HepG2 (cell line): Measurements from ENCODE around the gene ANKRD11. TPM values are rescaled to one million over a fixed set of nuclear protein-coding genes. Genes with fewer than 3 reads are reported as not detected.
A peak's percentile ranks its signal among the peaks of the same experiment; 100 is the strongest.

Source experiments
- ARNTL ChIP-seq: sonication (generic); formaldehyde crosslinking; IDR thresholded peaks from 2 replicates; pipeline ENCODE4 v1.4.0; 2020; ENCODE audit warnings: mild to moderate bottlenecking, missing genetic modification reagents
- EP300 ChIP-seq, 3 experiments: sonication (generic) in 1 of 3; formaldehyde crosslinking in 1 of 3; IDR thresholded peaks; 2 replicates each; pipeline versions ENCODE4 v1.5.1 to v1.6.1; 2011 to 2020; ENCODE audit warnings: low read depth in 2 of 3, low read length in 2 of 3, borderline replicate concordance in 1 of 3, improper control_type of control experiment in 1 of 3, mild to moderate bottlenecking in 1 of 3, missing genetic modification reagents in 1 of 3, moderate library complexity in 1 of 3
- HNF4A ChIP-seq: sonication (generic); formaldehyde crosslinking; IDR thresholded peaks from 2 replicates; pipeline ENCODE4 v1.4.0; 2020; ENCODE audit warnings: missing genetic modification reagents
- HOXA5 ChIP-seq: sonication (generic); formaldehyde crosslinking; IDR thresholded peaks from 2 replicates; pipeline ENCODE4 v1.4.0; 2020; ENCODE audit warnings: missing genetic modification reagents
- MTF2 ChIP-seq: sonication (generic); formaldehyde crosslinking; IDR thresholded peaks from 2 replicates; pipeline ENCODE4 v1.5.0; 2020; ENCODE audit warnings: missing genetic modification reagents, borderline replicate concordance
- NFE2 ChIP-seq: sonication (generic); formaldehyde crosslinking; IDR thresholded peaks from 2 replicates; pipeline ENCODE4 v1.4.0; 2020; ENCODE audit warnings: missing genetic modification reagents
- NFKBIZ ChIP-seq: IDR thresholded peaks from 2 replicates; pipeline ENCODE4 v1.6.1; 2018; ENCODE audit warnings: missing genetic modification reagents, missing compliant biosample characterization
- NFRKB ChIP-seq: fragments of 450-650 bp; IDR thresholded peaks from 2 replicates; pipeline ENCODE4 v1.6.1; 2017
- PBX3 ChIP-seq: sonication (generic); formaldehyde crosslinking; IDR thresholded peaks from 2 replicates; pipeline ENCODE4 v1.8.1; 2023; ENCODE audit warnings: missing genetic modification reagents, inconsistent platforms, borderline replicate concordance
- PCBP1 ChIP-seq: fragments of 200-400 bp; formaldehyde crosslinking; IDR thresholded peaks from 2 replicates; pipeline ENCODE4 v1.6.1; 2017; ENCODE audit warnings: mild to moderate bottlenecking, low read depth, low read length, borderline replicate concordance
- PREB ChIP-seq: sonication (generic); formaldehyde crosslinking; IDR thresholded peaks from 2 replicates; pipeline ENCODE4 v1.4.0; 2020; ENCODE audit warnings: missing genetic modification reagents
- RFXAP ChIP-seq: sonication (generic); formaldehyde crosslinking; IDR thresholded peaks from 2 replicates; pipeline ENCODE4 v1.4.0; 2020; ENCODE audit warnings: missing genetic modification reagents, borderline replicate concordance
- SIX4 ChIP-seq: sonication (generic); formaldehyde crosslinking; IDR thresholded peaks from 2 replicates; pipeline ENCODE4 v1.4.0; 2020; ENCODE audit warnings: missing genetic modification reagents
- TBL1XR1 ChIP-seq: fragments of 150-350 bp; IDR thresholded peaks from 2 replicates; pipeline ENCODE4 v1.6.1; 2014; ENCODE audit warnings: borderline replicate concordance, low read length; ENCODE audit not compliant: partially characterized antibody
- ZFP36L2 ChIP-seq: sonication (generic); formaldehyde crosslinking; IDR thresholded peaks from 2 replicates; pipeline ENCODE4 v1.4.0; 2020; ENCODE audit warnings: missing genetic modification reagents
- ZNF282 ChIP-seq: fragments of 450-650 bp; IDR thresholded peaks from 2 replicates; pipeline ENCODE4 v1.6.1; 2018; ENCODE audit not compliant: partially characterized antibody
- ZNF564 ChIP-seq: sonication (generic); formaldehyde crosslinking; IDR thresholded peaks from 2 replicates; pipeline ENCODE4 v1.8.1; 2023; ENCODE audit warnings: mild to moderate bottlenecking, missing genetic modification reagents
- ZNF746 ChIP-seq: sonication (generic); formaldehyde crosslinking; IDR thresholded peaks from 2 replicates; pipeline ENCODE4 v1.8.0; 2022; ENCODE audit warnings: mild to moderate bottlenecking, missing genetic modification reagents
- ZNF878 ChIP-seq: sonication (generic); formaldehyde crosslinking; IDR thresholded peaks from 2 replicates; pipeline ENCODE4 v1.8.1; 2023; ENCODE audit warnings: mild to moderate bottlenecking, missing genetic modification reagents, moderate library complexity
- ZXDC ChIP-seq: sonication (generic); formaldehyde crosslinking; IDR thresholded peaks from 2 replicates; pipeline ENCODE4 v1.5.0; 2020; ENCODE audit warnings: mild to moderate bottlenecking, missing genetic modification reagents
- polyA plus RNA-seq, 8 experiments: library from polyadenylated mRNA; depleted of rRNA in 3 of 8; stranded (reverse) in 7 of 8; unstranded in 1 of 8; fragments of >200 nt; fragmentation: Illumina TruSeq in 4 of 8; extraction: Trizol in 4 of 8; gene quantifications; 2 replicates each; pipeline versions ENCODE4 v1.2.1 to v1.2.3, GENCODE V29; 2011 to 2016; ENCODE audit warnings: low read depth in 4 of 8, missing spikeins in 1 of 8, mixed read lengths in 1 of 8; ENCODE audit not compliant: insufficient read depth in 1 of 8
- total RNA-seq, 5 experiments: library from RNA; depleted of rRNA; stranded (reverse); fragments of >200 nt; fragmentation: Illumina TruSeq; extraction: Trizol; gene quantifications; 2 replicates each; pipeline ENCODE4 v1.2.3, GENCODE V29; 2016; ENCODE audit warnings: low read depth in 1 of 5
- TF ChIP-seq, protein P1 (sequence below): sonication (generic); formaldehyde crosslinking; IDR thresholded peaks from 2 replicates; pipeline ENCODE4 v1.4.0; 2020; ENCODE audit warnings: missing genetic modification reagents
- TF ChIP-seq, protein P2 (sequence below): sonication (generic); formaldehyde crosslinking; IDR thresholded peaks from 2 replicates; pipeline ENCODE4 v1.4.0; 2020; ENCODE audit warnings: missing genetic modification reagents

The ANKRD11 gene
- total and polyA plus RNA-seq, 2 of the 13 experiments (the other 11 are each of a cell fraction or from before 2014, with no cell fraction given): 21.4 to 38.4 TPM

- TF ChIP-seq NFE2 (CRISPR knock-in tag) (no peak), ZFP36L2 (CRISPR knock-in tag) (no peak), PCBP1 (no peak), NFRKB (no peak), PBX3 (CRISPR knock-in tag) (no peak), ZNF564 (CRISPR knock-in tag) (no peak), HNF4A (peak; percentile 27; the same call in 1 of the 2 replicates), ZNF878 (no peak), NFKBIZ (peak; percentile 67), PREB (no peak), MTF2 (0 out of 2 replicates have a peak, but pooled peaks have one; percentile 13), RFXAP (peak; percentile 46; the same call in 1 of the 2 replicates), ZNF282 (no peak), ARNTL (CRISPR knock-in tag) (peak; percentile 14; the same call in 1 of the 2 replicates), EP300 (IDR thresholded peaks at IDR 0.05; ENCODE audit: low read depth in 2 of 2, low read length in 2 of 2) (no peak), EP300 (CRISPR knock-in tag; IDR thresholded peaks at IDR 0.05; ENCODE audit: borderline replicate concordance) (0 out of 2 replicates have a peak, but pooled peaks have one; percentile 4), HOXA5 (0 out of 2 replicates have a peak, but pooled peaks have one; percentile 49), ZNF746 (CRISPR knock-in tag) (no peak), SIX4 (CRISPR knock-in tag) (0 out of 2 replicates have a peak, but pooled peaks have one; percentile 35), ZXDC (CRISPR knock-in tag) (no peak; the same call in 1 of the 2 replicates), TBL1XR1 (no peak)
- TF ChIP-seq, protein P1, sequence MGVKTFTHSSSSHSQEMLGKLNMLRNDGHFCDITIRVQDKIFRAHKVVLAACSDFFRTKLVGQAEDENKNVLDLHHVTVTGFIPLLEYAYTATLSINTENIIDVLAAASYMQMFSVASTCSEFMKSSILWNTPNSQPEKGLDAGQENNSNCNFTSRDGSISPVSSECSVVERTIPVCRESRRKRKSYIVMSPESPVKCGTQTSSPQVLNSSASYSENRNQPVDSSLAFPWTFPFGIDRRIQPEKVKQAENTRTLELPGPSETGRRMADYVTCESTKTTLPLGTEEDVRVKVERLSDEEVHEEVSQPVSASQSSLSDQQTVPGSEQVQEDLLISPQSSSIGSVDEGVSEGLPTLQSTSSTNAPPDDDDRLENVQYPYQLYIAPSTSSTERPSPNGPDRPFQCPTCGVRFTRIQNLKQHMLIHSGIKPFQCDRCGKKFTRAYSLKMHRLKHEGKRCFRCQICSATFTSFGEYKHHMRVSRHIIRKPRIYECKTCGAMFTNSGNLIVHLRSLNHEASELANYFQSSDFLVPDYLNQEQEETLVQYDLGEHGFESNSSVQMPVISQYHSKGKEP (CRISPR knock-in tag): no peak
- TF ChIP-seq, protein P2, sequence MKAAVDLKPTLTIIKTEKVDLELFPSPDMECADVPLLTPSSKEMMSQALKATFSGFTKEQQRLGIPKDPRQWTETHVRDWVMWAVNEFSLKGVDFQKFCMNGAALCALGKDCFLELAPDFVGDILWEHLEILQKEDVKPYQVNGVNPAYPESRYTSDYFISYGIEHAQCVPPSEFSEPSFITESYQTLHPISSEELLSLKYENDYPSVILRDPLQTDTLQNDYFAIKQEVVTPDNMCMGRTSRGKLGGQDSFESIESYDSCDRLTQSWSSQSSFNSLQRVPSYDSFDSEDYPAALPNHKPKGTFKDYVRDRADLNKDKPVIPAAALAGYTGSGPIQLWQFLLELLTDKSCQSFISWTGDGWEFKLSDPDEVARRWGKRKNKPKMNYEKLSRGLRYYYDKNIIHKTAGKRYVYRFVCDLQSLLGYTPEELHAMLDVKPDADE (CRISPR knock-in tag): 0 out of 2 replicates have a peak, but pooled peaks have one; percentile 30
Observed at GRCh38 chr16:89246383-89246902, 243.9 kb downstream of the ANKRD11 start (continued).
